GM21515 (cell line): Measurements from ENCODE around the gene C9orf153.
"Not testable (repeated sequence)": the region's sequence is repeated elsewhere in the genome, so short reads cannot be mapped to it uniquely, and the experiment has no call there.

ENCODE experiments used
- ATAC-seq: cut with Tn5 transposase; IDR thresholded peaks from one replicate; pipeline ENCODE4 v1.9.1; 2021; ENCODE audit not compliant: unreplicated experiment

The C9orf153 gene

DNA sequence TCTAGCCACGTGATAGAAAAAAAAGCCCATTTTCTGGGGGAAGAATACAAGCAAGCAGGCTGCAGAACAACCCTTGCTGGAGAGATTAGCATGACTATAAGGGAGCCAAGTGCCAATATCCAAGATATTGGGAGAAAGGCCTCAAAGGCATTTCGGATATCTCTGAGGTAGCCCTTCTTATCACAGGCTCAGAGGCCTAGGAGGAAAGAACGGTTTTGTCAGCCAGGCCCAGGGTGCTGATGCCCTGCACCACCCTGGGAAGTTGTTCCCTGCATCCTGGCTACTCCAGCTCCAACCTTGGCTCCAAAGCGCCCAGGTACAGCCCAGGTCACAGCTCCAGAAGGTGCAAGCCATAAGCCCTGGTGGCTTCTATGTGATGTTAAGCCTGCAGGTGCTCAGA, 66.4 kb downstream of the C9orf153 start:
- ATAC-seq: no peak

DNA sequence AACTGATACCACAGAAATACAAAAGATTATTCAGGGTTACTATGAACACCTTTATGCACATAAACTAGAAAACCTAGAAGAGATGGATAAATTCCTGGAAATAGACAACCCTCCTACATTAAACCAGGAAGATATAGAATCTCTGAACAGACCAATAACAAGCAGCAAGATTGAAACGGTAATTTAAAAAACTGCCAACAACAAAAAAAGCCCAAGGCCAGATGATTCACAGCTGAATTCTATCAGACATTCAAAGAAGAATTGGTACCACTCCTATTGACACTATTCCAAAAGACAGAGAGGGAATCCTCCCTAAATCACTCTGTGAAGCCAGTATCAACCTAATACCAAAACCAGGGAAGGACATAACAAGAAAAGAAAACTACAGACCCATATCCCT, 68.8 kb downstream of the C9orf153 start:
- not testable (repeated sequence) for ATAC-seq

DNA sequence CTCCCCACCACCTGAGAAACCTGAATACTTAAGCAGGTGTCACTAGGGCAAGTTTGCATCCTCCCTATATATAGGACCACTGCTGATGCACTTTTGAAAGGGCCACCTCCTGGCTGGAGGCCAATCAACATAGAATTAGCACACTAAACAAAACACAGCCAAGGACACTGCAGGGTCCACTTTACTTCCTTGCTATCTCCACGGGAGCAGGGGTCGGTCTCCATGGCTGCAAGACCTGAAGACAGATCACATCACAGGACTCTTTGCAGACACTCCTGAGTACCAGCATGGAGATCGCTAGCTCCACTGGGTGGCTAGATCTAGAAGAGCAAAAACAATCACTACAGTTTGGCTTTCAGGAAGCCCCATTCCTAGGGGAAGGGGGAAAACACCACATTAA, 72.3 kb downstream of the C9orf153 start:
- ATAC-seq: no peak

DNA sequence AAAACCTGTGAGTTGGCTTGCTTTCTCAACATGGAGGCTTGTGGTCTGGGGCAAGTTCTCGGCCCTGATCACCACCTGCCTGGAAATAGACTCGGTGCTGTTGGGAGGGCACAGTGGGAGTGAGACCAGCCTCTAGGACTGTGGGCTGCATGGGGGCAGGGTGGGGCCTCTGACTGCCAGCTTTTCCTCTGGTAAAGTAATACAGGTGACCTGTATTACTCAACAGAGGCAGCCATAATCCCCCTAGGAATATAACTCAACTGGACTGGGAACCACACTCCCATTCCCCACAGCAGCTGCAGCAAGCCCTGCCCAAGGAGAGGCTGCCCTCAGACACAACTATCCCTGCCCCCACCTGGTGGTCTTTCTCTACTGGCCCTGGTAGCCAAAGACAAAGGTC, 72.8 kb downstream of the C9orf153 start:
- no peak for ATAC-seq

DNA sequence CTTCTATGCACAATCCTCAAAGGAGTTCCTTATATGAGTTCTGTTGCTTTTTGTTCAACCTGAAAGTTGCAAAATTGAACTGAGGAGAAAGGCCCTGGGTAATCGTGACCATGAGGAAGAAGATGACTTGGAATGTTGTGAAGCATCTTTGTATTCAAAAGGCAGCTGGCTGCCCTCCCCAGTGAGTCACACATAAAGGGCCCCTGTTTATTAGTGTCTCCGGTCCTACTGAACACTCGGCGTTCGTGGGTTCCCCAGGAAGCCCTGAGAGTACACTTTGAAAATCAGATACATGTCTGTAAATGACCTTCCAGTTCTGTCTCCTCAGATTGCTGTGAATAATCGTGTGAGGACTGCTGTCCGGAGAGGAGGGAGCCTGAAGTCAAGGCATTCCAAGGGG, 73.6 kb downstream of the C9orf153 start:
- no peak for ATAC-seq

DNA sequence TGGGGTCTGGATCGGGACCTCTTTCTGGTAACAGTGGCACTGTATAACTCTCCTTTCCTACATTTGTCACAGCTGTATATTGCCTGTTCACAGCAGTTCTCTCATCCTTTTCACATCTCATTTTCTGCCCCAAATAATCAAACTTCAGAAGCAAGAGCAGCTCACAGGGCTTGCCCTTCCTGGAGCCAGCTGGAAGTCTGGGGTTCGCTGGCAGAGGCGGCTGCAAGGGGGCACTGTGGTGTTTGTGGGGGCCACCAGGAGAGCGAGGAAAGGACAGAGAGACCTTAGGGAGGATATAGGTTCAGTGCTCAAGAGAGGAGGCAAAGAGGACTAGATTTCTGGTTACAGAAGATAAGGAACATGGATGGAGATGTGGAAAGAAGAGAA, 75.3 kb downstream of the C9orf153 start:
- no peak for ATAC-seq

DNA sequence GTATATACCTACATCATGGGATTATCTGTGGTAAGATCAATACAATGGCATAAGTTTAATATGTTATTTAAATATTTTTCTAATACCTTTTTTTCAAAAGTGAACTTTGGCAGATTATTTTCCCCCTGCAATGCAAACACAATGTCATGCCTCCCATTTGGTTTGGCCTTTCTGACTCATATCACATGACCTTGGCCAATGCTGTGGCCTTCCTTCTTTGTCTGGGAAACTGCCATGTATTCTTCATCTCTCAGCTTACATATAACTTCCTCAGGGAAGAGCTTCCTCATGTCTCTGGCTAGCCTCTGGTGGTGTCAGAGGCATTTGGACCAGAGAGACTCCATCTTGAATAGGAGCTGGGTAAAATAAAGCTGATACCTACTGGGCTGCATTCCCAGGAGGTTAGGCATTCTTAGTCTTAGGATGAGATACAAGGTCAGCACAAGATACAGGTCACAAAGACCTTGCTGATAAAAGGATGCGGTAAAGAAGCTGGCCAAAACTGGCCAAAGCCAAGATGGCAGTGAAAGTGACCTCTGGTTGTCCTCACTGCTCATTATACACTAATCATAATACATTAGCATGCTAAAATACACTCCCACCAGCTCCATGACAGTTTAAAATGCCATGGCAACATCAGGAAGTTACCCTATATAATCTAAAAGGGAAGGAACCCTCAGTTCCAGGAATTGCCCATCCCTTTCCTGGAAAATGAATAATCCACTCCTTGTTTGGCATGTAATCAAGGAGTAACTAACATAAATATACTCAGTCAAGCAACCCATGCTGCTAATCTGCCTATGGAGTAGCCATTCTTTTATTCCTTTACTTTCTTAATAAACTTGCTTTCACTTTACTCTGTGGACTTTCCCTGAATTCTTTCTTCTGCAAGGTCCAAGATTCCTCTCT, 76.0 kb downstream of the C9orf153 start:
- no peak for ATAC-seq

DNA sequence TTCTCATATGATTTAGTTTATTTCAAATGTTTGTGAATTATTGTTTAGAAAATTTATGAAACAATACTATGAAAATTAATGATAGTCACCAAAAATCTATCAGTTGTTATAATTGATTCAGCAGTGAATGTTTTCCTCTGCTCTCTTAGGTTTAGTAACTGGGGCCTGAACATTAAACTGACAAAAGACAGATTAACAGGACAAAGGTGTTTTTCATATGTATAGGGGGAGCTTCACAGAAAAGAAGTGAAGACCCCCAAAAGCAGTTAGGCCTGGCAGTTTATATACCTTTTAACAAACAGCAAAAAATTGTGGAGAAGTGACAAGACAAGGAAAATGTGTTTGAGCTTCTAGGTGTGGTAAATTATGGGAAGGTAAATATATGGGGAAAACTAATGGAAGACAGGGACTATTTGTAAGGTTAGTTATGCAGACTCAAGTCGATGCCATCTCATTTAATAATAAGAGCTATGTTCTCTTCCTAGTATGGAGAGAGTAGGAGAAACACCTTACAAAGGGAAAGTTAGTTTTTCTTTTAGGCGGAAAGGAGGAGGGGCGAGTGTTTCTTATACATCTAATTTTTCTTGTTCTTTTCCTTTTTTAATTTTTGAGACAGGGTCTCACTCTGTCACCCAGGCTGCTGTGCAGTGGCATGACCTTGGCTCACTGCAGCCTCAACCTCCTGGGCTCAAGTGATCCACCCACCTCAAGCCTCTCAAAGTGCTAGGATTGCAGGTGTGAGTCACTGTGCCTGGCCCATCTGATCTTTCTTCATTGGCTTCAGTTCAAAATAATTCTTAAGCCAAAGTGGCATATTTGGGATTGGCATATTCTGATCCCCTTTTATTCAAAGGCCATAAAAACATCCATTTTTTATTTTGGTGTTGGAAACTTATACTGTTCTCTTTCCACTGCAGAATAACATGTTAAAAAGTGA, 77.8 kb downstream of the C9orf153 start:
- ATAC-seq: no peak

DNA sequence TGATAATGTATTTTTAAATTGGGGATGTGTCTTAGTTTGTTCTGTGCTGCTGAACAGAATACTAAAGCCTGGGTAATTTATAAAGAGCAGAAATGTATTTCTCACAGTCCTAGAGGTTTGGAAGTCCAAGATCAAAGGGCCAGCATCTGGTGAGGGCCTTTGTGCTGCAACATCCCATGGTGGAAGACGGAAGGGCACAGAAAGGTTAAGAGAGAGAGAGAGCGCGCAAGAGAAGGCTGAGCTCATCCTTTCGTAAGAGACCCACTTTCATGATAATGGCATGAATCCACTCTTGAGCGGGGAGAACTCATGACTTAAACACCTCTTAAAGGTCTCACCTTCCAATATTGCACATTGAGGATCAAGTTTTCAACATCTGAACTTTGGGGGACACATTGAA, 81.0 kb downstream of the C9orf153 start:
- ATAC-seq: no peak

DNA sequence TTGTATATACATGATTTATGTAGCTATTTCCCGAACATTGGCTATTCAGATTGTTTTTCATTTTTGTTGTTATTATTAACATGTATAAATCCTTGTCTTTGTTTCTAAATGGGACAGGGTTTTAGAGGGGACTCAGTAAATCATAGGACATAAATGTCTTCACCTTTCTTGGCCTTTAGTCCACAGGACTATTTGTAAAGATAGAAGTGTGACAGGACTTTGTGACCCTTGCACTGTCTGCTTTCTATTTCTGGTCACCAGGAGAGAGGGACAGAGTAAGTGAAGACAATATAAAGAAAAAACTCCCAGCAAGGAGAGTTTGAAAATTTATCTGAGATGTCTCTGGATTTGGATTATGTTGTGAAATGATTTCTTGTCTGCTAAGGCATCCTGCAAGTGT, 81.5 kb downstream of the C9orf153 start:
- no peak for ATAC-seq

DNA sequence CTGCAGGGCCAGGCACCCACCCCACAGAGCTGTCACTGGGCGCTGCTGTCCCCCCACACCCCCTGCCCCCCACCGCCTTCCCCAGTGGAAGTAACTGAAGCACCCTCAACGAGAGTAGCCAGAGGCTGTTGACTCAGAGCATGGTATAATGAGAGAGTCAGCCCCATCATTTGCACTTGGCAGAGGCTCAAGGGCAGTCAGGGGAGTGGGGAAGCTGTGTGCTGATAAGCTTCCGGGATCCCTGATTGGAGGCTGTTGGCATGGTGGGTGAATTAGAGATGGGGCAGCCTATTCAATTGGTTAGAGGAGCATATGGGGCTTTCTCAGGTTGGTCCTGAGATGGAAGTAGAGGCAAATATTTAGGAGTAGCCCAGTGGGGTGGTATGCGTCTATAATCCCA, 83.0 kb downstream of the C9orf153 start:
- ATAC-seq: no peak

DNA sequence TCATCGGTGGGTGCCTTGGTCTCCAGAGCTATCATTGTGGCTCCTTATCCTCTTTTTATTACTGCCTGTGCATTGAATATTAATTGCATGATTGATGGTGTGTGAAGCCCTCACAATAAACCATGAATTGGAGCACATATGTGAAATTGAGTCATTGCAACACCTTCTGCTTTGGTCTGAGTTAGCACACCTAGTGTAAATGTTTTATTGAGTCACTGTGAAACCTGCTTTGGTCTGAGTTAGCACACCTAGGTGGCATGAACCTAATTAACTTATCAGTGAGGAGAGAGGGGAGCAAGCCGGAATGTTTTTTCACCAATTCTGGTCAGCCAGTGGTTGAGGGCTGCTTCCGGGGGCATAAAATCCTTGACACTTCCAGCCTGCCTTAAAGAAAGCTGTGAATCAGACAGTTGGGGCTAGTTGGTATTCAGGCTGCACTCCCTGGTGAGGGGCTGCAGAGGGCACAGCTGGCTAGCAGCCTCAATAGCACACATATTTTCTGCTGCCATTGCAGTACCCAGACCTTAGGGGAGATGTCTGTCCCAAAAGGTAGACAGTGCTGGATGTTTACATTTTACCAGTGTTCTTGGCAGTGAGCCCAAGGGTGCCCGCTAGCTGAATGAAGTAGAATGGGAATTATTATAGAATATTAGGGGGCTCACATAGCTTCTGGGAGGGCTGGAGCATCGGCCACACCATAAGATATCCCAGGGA, 83.6 kb downstream of the C9orf153 start:
- no peak for ATAC-seq

DNA sequence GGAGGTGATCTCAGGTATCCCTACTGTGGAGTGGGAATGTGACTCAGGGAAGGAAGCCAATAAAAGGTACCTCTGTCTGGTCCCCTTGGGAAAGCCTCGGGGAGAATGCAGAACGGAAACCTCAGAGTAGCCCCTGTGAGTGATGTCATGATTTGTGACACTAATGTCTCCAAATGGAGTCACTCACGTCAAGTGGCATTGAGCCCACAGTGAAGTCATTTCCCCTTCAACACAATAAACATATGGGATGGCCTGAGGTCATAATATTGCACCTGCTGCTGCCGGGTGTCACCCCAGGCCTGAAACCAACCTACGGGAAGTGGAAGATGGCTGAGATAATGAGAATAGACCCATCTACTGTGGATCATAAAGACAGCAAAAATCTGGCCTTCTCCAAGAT, 84.2 kb downstream of the C9orf153 start:
- ATAC-seq: no peak
